Esophagus squamous epithelium (tissue), 4 donors: Measurements from ENCODE around the gene GRID2.

Experiments used
- CTCF ChIP-seq, 6 experiments: fragments of 450-650 bp in 4 of 6; fragments of 200-600 bp in 2 of 6; sonication (generic) in 2 of 6; IDR thresholded peaks; one replicate each; pipeline ENCODE4 v1.5.1; 2016 to 2019; ENCODE audit warnings: antibody characterized with exemption in 6 of 6, mild to moderate bottlenecking in 4 of 6, moderate library complexity in 4 of 6
- POLR2A ChIP-seq, 4 donors: fragments of 450-650 bp; IDR thresholded peaks; one replicate each; pipeline ENCODE4 v1.6.1; 2017; ENCODE audit warnings: antibody characterized with exemption in 4 of 4, mild to moderate bottlenecking in 4 of 4, moderate library complexity in 3 of 4

DNA sequence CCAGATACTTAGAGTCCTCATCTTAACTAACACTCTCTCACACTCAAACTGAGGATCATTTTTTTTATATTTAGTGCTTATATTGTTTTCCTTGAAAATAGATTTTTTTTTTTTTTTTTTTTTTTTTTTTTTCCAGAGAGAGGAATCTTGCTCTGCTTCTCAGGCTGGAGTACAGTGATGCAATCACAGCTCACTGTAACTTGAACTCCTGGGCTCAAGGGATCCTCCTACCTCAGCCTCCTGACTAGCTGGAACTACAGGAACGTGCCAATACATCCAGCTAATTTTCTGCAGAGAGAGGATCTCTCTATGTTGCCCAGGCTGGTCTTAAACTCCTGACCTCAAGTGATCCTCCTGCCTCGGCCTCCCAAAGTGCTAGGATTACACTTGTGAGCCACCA is 874.5 kb downstream of the GRID2 start:
- TF ChIP-seq POLR2A (IDR thresholded peaks at IDR 0.05) (no peak), CTCF (IDR thresholded peaks at IDR 0.05) (no peak)
